Neural cell (in vitro differentiated cells): Measurements from ENCODE around the gene LY6G5B. TPM values are rescaled to one million over a fixed set of nuclear protein-coding genes. Genes with fewer than 3 reads are reported as not detected.

Experiments used
- H2AFZ ChIP-seq: fragments of 200-600, 300-800 bp; sonication (generic), shearing (Covaris generic); 2 replicates; pipeline ENCODE4 v1.6.0; 2014; ENCODE audit warnings: low read depth, mild to moderate bottlenecking, antibody characterized with exemption, low read length, moderate library complexity
- H3F3A ChIP-seq: fragments of 200-600 bp; shearing (Covaris generic); 2 replicates; pipeline ENCODE4 v1.6.1; 2016; ENCODE audit warnings: mild to moderate bottlenecking, moderate library complexity, mixed read lengths, antibody characterized with exemption, low read length; ENCODE audit not compliant: insufficient read depth, poor library complexity, severe bottlenecking
- H3K27ac ChIP-seq: fragments of 200-600, 300-800 bp; sonication (generic), shearing (Covaris generic); 2 replicates; pipeline ENCODE4 v1.5.1; 2014; ENCODE audit warnings: mild to moderate bottlenecking, low read length, moderate library complexity
- H3K27me3 ChIP-seq: fragments of 300-800, 200-600 bp; sonication (generic), shearing (Covaris generic); 2 replicates; pipeline ENCODE4 v1.6.0; 2014; ENCODE audit warnings: mild to moderate bottlenecking, low read depth, low read length, moderate library complexity; ENCODE audit not compliant: insufficient read depth
- H3K36me3 ChIP-seq: fragments of 300-800, 200-600 bp; sonication (generic), shearing (Covaris generic); 2 replicates; pipeline ENCODE4 v1.5.1; 2014; ENCODE audit warnings: mild to moderate bottlenecking, antibody characterized with exemption, low read length, moderate library complexity; ENCODE audit not compliant: insufficient read depth
- H3K4me2 ChIP-seq: fragments of 300-800, 200-600 bp; sonication (generic), shearing (Covaris generic); 2 replicates; pipeline ENCODE4 v1.6.0; 2014; ENCODE audit warnings: mild to moderate bottlenecking, low read length
- H3K4me3 ChIP-seq: fragments of 300-800, 200-600 bp; sonication (generic), shearing (Covaris generic); 2 replicates; pipeline ENCODE4 v1.5.1; 2014; ENCODE audit warnings: mild to moderate bottlenecking, low read length, moderate library complexity
- H3K79me2 ChIP-seq: fragments of 200-600 bp; shearing (Covaris generic); replicated peaks from 2 replicates; pipeline ENCODE4 v1.6.0; 2014; ENCODE audit warnings: mild to moderate bottlenecking, low read length, moderate library complexity; ENCODE audit not compliant: insufficient read depth
- H3K9ac ChIP-seq: fragments of 300-800, 200-600 bp; sonication (generic), shearing (Covaris generic); 2 replicates; pipeline ENCODE4 v1.6.1; 2016; ENCODE audit warnings: mild to moderate bottlenecking, low read length, mixed read lengths
- H3K9me2 ChIP-seq: fragments of 200-600 bp; shearing (Covaris generic); 2 replicates; pipeline ENCODE4 v1.6.1; 2016; ENCODE audit warnings: mild to moderate bottlenecking, low read length, mixed read lengths; ENCODE audit not compliant: insufficient read depth
- H3K9me3 ChIP-seq: fragments of 200-600, 300-800 bp; sonication (generic), shearing (Covaris generic); 2 replicates; pipeline ENCODE4 v1.6.1; 2016; ENCODE audit warnings: mild to moderate bottlenecking, mixed run types, low read length, moderate library complexity, mixed read lengths
- H4K20me1 ChIP-seq: fragments of 200-600 bp; shearing (Covaris generic); 2 replicates; pipeline ENCODE4 v1.6.1; 2016; ENCODE audit warnings: mild to moderate bottlenecking, mixed run types; ENCODE audit not compliant: insufficient read depth
- EP300 ChIP-seq: fragments of 450-650 bp; conservative IDR thresholded peaks from 2 replicates; pipeline ENCODE4 v1.6.1; 2014; ENCODE audit warnings: antibody characterized with exemption, mild to moderate bottlenecking, moderate library complexity; ENCODE audit not compliant: poor library complexity, severe bottlenecking
- EZH2 ChIP-seq: fragments of 200-600, 300-800 bp; shearing (Covaris generic), sonication (generic); IDR thresholded peaks from 2 replicates; pipeline ENCODE4 v1.6.1; 2014; ENCODE audit warnings: antibody characterized with exemption, low read length, borderline replicate concordance, mild to moderate bottlenecking; ENCODE audit not compliant: insufficient read depth, poor library complexity, severe bottlenecking
- MXI1 ChIP-seq: fragments of 450-650 bp; conservative IDR thresholded peaks from 2 replicates; pipeline ENCODE4 v1.6.1; 2014; ENCODE audit warnings: antibody characterized with exemption, mild to moderate bottlenecking; ENCODE audit not compliant: poor library complexity, severe bottlenecking
- POLR2AphosphoS5 ChIP-seq: IDR thresholded peaks from 2 replicates; pipeline ENCODE4 v1.6.1; 2012
- RAD21 ChIP-seq: fragments of 450-650 bp; conservative IDR thresholded peaks from 2 replicates; pipeline ENCODE4 v1.6.1; 2014; ENCODE audit warnings: antibody characterized with exemption, mild to moderate bottlenecking, moderate library complexity
- SMC3 ChIP-seq: fragments of 450-650 bp; conservative IDR thresholded peaks from 2 replicates; pipeline ENCODE4 v1.6.1; 2014; ENCODE audit warnings: antibody characterized with exemption, mild to moderate bottlenecking, moderate library complexity; ENCODE audit not compliant: poor library complexity
- TAF1 ChIP-seq: IDR thresholded peaks from 2 replicates; pipeline ENCODE4 v1.6.1; 2012; ENCODE audit warnings: low read depth
- polyA plus RNA-seq: library from polyadenylated mRNA; depleted of rRNA; stranded (reverse); fragments of >200 nt; gene quantifications from 2 replicates; pipeline ENCODE4 v1.2.3, GENCODE V29; 2014
- TF ChIP-seq, protein P1 (sequence below): fragments of 450-650 bp; IDR thresholded peaks from 2 replicates; pipeline ENCODE4 v1.5.1; 2014; ENCODE audit warnings: antibody characterized with exemption, mild to moderate bottlenecking, moderate library complexity; ENCODE audit not compliant: poor library complexity, severe bottlenecking
- TF ChIP-seq, protein P2 (sequence below): IDR thresholded peaks from 2 replicates; pipeline ENCODE4 v1.6.1; 2012; ENCODE audit warnings: borderline replicate concordance

The LY6G5B gene
- polyA plus RNA-seq, 1 donor from 2014 or later = 4.0 TPM

DNA sequence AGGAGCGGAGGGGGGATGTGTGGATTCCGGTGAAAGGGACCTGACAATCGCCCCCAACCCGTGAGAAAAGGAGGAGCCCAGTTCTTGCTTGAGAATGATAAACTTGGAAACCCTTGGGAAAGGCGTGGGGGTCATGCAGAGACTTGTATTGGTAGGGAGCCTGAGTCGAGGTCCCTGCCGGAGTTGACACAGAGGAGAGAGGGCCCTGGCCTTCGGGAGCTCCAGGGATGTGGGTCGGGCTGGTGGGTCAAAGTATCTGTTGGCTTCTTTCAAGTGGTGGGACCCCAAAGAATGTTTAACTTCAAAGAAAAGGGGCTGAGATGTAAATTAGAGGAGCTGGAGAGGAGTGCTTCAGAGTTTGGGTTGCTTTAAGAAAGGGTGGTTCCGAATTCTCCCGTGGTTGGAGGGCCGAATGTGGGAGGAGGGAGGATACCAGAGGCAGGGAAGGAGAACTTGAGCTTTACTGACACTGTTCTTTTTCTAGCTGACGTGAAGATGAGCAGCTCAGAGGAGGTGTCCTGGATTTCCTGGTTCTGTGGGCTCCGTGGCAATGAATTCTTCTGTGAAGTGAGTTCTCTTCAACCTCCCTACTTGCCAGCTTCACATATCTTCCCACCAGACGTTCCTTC, 3.3 kb upstream of the LY6G5B start:
- Histone ChIP-seq H3K79me2 (peaks cover 28% of the 10 kb centered on the region), H3F3A (no peaks in the 10 kb centered on the region), H3K9ac (peak overlapping the region; percentile 87), H2AFZ (peak overlapping the region; percentile 37), H4K20me1 (no peaks in the 10 kb centered on the region), H3K27me3 (no peaks in the 10 kb centered on the region), H3K27ac (peak overlapping the region; percentile 85), H3K36me3 (no peaks in the 10 kb centered on the region), H3K9me2 (no peaks in the 10 kb centered on the region), H3K9me3 (no peaks in the 10 kb centered on the region), H3K4me2 (peak overlapping the region; percentile 82), H3K4me3 (peak overlapping the region; percentile 88)
- TF ChIP-seq POLR2AphosphoS5 = no peak
- no peak for TF ChIP-seq EZH2
- TF ChIP-seq SMC3 = no peak
- no peak for TF ChIP-seq TAF1
- TF ChIP-seq RAD21 = no peak
- no peak for TF ChIP-seq EP300
- TF ChIP-seq MXI1 = no peak
- TF ChIP-seq, protein P1, sequence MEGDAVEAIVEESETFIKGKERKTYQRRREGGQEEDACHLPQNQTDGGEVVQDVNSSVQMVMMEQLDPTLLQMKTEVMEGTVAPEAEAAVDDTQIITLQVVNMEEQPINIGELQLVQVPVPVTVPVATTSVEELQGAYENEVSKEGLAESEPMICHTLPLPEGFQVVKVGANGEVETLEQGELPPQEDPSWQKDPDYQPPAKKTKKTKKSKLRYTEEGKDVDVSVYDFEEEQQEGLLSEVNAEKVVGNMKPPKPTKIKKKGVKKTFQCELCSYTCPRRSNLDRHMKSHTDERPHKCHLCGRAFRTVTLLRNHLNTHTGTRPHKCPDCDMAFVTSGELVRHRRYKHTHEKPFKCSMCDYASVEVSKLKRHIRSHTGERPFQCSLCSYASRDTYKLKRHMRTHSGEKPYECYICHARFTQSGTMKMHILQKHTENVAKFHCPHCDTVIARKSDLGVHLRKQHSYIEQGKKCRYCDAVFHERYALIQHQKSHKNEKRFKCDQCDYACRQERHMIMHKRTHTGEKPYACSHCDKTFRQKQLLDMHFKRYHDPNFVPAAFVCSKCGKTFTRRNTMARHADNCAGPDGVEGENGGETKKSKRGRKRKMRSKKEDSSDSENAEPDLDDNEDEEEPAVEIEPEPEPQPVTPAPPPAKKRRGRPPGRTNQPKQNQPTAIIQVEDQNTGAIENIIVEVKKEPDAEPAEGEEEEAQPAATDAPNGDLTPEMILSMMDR = no peak
- TF ChIP-seq, protein P2, sequence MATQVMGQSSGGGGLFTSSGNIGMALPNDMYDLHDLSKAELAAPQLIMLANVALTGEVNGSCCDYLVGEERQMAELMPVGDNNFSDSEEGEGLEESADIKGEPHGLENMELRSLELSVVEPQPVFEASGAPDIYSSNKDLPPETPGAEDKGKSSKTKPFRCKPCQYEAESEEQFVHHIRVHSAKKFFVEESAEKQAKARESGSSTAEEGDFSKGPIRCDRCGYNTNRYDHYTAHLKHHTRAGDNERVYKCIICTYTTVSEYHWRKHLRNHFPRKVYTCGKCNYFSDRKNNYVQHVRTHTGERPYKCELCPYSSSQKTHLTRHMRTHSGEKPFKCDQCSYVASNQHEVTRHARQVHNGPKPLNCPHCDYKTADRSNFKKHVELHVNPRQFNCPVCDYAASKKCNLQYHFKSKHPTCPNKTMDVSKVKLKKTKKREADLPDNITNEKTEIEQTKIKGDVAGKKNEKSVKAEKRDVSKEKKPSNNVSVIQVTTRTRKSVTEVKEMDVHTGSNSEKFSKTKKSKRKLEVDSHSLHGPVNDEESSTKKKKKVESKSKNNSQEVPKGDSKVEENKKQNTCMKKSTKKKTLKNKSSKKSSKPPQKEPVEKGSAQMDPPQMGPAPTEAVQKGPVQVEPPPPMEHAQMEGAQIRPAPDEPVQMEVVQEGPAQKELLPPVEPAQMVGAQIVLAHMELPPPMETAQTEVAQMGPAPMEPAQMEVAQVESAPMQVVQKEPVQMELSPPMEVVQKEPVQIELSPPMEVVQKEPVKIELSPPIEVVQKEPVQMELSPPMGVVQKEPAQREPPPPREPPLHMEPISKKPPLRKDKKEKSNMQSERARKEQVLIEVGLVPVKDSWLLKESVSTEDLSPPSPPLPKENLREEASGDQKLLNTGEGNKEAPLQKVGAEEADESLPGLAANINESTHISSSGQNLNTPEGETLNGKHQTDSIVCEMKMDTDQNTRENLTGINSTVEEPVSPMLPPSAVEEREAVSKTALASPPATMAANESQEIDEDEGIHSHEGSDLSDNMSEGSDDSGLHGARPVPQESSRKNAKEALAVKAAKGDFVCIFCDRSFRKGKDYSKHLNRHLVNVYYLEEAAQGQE = no peak

DNA sequence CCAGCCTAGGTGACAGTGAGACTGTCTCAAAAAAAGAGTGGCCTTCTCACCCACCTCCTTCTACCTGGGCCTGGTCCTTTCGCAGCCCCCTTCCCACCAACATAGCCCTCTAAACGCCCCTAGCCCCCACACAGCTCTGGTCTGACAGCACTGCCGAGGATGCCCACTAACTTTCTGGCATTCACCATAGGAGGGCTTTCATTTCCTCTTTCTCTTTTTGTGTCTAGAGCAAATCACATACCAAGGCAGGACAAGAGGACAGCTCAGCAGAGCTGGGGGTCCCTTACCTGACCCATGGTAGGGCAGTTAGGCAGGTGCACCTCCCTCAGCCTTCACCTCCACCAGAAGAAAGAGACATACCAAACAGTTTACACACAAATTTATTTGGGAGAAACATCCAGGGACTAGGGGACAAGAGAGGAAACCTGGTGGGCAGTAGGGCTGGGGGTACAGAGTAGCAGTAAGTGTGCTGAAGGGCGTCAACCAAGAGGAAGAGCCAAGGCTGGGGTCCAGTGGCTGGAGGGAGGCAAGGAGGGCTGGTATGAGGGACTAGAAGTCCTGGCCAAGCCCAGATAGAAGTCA, 6.6 kb downstream of the LY6G5B start:
- no peak overlapping the region for H3K4me2 ChIP-seq
- TF ChIP-seq, protein P2 = no peak
- TF ChIP-seq EP300 (no peak), EZH2 (no peak), POLR2AphosphoS5 (no peak), MXI1 (no peak), RAD21 (no peak), TAF1 (no peak), SMC3 (no peak)
- TF ChIP-seq, protein P1 = no peak
- no peaks in the 10 kb centered on the region for H3K9me3 ChIP-seq
- no peak overlapping the region for H3K27ac ChIP-seq
- H3K36me3 ChIP-seq = no peaks in the 10 kb centered on the region
- H3F3A ChIP-seq = no peaks in the 10 kb centered on the region
- H3K9me2 ChIP-seq = no peaks in the 10 kb centered on the region
- no peak overlapping the region for H2AFZ ChIP-seq
- H3K27me3 ChIP-seq = no peaks in the 10 kb centered on the region
- no peak overlapping the region for H3K4me3 ChIP-seq
- no peaks in the 10 kb centered on the region for H3K79me2 ChIP-seq
- no peaks in the 10 kb centered on the region for H4K20me1 ChIP-seq
- no peak overlapping the region for H3K9ac ChIP-seq
